ENCODE data around the gene SYNPO2.
"Not testable (repeated sequence)": the region's sequence is repeated elsewhere in the genome, so short reads cannot be mapped to it uniquely, and the experiment has no call there.

Gene SYNPO2

DNA sequence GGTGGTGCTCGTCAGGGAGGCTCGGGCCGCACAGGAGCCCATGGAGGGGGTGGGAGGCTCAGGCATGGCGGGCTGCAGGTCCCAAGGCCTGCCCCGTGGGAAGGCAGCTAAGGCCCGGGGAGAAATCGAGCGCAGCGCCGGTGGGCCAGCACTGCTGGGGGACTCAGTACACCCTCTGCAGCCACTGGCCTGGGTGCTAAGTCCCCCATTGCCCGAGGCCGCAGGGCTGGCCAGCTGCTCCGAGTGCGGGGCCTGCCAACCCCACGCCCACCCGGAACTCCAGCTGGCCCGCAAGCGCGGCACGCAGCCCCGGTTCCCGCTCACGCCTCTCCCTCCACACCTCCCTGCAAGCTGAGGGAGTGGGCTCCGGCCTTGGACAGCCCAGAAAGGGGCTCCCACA lies 88.4 kb downstream of the SYNPO2 start:
- DNase-seq = not testable (repeated sequence)

- no peak for DNase-seq
Measured at GRCh38 chr4:118979712-118980111, 91.1 kb downstream of the SYNPO2 start.

DNA sequence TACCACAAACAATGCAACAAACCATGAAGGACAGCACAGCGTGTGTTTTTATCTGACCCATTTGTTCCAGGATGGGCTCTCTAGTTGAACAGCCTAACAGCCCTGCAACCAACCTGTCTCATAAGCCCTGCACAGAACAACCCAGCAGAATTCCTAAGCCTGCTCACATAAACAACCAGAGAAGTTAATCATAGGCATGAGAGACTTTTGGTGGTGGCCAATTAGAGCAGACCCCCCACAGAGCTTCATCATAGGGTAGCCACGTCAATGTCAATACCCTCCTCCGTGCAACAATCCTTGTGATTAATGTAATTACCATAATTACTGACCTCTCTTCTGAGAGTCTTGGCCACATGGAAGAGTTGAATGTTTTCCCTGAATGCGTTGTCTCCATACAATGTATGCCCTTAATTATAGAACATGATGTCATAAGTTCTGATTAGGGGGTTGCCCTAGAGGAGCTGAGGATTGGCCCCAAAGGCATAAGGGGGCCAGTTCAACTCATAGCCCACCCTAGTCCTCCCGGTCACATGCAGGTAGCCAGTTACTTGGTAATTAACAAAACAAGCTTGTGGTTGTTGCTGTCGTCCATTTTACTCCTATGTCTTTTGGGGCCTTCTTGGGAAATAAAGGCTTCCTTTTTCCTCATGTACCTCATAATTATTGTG lies 92.7 kb downstream of the SYNPO2 start:
- no peak for DNase-seq

DNA sequence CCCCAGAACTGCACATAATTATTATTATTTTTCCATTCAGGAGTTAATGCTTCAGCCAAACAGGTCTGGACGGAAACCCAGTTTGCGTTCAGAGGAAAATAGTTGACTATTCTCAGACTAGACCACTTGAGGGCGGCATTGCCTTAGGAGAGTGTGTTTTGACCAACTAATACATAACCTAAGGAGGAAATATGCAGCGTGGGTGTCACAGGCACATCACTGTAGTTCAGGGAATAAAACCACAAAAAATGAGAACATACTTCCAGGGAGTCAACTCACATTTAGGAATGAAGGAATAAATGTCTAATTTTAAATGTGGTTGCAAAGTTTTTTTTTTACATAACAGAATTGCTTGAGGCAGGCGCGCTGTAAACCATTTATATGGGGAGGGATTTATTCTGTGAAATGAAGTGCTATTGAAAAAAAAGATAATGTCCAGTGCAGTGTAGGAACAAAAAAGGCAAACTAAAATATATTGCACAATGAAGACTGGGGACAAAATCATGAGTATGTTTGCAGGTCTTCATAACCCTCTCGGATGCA lies 93.3 kb downstream of the SYNPO2 start:
- DNase-seq = peak; percentile 74

DNA sequence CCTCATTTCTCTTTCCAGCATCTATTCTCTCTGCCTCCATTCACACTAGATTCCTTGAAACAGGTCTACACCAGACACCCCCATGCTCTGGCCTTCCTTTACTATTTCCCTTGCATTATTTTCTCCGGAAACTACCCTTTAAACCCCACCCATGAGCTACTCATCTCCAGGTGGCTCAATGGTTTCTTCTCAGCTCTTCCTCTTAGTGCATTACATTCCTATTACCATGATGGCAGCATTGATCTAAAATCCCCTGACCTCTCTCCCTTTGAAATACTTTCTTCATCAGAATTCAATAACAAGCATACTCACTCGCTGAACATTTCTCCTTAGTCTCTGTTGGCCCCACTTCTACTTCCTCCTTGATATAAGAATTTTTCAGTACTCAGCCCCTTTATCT lies 94.6 kb downstream of the SYNPO2 start:
- no peak for DNase-seq

DNA sequence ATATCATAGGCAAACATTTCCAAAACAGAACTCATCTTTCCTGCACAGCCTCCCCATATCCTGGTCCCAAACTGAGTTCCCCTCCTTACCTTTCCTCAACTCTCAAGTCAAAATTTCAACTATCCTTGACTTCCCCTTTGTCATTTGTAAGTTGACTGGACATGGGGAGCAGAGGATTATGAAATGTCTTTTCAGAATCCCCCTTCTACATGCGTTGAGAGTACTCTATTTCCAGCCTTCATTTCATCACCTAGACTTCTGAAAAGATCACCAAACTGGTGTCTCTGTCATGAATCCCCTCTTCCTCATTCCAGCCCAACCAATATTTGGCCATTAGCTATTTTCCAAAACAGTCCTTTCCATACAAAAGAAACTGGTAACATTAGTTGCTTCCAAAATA lies 95.2 kb downstream of the SYNPO2 start:
- DNase-seq = no peak

- no peak for DNase-seq
Measured at GRCh38 chr4:118985170-118986000, 96.7 kb downstream of the SYNPO2 start.

GRCh38 chr4:118987959-118988634 lies 99.4 kb downstream of the SYNPO2 start:
- no peak for DNase-seq

- DNase-seq = no peak
Measured at GRCh38 chr4:118988635-118988972, 100.0 kb downstream of the SYNPO2 start.

GRCh38 chr4:118989098-118990080 lies 100.7 kb downstream of the SYNPO2 start:
- no peak for DNase-seq

GRCh38 chr4:118991686-118992085 lies 103.0 kb downstream of the SYNPO2 start:
- no peak for DNase-seq

DNA sequence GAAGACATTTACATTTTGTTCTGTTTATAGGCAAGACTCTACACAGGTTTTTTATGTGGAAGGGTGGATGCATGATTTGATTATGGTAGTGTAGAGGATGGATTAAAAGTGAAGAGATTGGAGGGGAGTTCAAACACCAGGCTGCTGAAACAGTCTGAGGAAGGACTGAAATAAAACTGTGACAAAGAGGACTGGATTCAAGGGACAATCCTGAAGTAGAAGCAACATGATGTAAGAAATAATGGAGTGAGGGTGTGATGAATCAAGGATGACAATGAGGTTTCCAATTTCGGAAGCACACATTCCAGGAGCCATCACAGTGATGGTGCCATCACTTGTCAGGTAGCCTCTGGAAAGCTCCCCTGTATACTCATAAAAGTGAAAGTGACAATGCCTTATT lies 103.5 kb downstream of the SYNPO2 start:
- DNase-seq = no peak

- DNase-seq = no peak
Measured at GRCh38 chr4:118993333-118993732, 104.7 kb downstream of the SYNPO2 start.

DNA sequence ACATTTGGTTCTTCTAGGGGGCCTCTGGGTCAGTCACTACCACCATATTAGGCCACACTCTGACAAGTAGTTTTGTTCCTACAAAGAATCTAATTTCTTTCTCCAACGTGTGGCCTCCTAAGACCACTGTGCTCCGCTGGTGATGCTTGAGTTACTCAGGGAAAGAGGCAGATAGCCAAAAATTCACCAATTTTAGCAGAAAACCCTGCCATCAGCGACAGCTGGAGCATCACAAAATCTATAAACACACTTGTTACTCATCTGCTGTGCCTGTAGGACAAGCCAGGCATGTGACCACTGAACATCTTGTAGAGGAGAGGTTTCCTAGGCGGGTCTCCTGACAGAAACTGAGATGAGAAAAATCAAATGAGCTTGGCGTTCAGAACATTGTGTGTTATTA lies 105.4 kb downstream of the SYNPO2 start:
- no peak for DNase-seq

- DNase-seq = no peak
Measured at GRCh38 chr4:118995693-118996391, 107.2 kb downstream of the SYNPO2 start.

GRCh38 chr4:118997601-118998000 lies 108.9 kb downstream of the SYNPO2 start:
- DNase-seq = no peak

DNA sequence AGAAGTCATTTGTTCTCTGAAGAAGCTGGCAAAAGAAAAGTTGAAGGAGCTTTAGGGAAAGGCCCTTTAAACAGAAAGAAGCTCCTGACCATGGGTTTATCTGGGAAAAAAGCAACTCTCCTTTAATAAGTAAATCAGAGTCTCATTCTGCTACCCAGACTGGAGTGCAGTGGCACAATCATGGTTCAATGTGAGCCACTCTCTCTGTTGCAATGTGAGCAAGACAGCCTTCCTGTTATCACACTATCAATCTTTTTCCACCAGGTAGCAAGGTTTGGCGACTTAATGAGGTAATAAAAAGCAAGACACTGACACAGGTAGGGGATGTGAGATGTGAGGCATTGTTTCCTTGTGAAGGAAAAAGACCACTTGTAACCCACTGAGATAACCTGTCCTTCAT lies 111.3 kb downstream of the SYNPO2 start:
- no peak for DNase-seq

- no peak for DNase-seq
Measured at GRCh38 chr4:119000400-119000799, 111.7 kb downstream of the SYNPO2 start.

- no peak for DNase-seq
Measured at GRCh38 chr4:119002476-119002875, 113.8 kb downstream of the SYNPO2 start.

DNA sequence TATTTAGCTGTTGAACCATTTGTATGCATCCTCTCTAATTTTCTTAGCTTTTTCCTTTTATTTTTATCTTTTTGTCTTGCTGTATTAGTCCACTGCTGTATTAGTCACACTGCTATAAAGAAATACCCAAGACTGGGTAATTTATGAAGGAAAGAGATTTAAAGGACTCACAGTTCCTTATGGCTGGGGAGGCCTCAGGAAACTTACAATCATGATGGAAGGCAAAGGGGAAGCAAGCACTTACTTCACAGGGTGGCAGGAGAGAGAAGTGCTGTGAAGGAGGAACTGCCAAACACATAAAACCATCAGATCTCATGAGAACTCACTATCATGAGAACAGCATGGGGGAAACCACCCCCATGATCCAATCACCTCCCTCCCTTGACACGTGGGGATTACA lies 114.3 kb downstream of the SYNPO2 start:
- DNase-seq = not testable (repeated sequence)

- DNase-seq = no peak
Measured at GRCh38 chr4:119005928-119006460, 117.3 kb downstream of the SYNPO2 start.

GRCh38 chr4:119008761-119009160 lies 120.1 kb downstream of the SYNPO2 start:
- no peak for DNase-seq

All from midbrain (tissue), 1 donor.